H1 (cell line): ENCODE measurements around the gene PGLYRP1. TPM values are rescaled to one million over a fixed set of nuclear protein-coding genes. Genes with fewer than 3 reads are reported as not detected.
A peak's percentile ranks its signal among the peaks of the same experiment; 100 is the strongest.

Experiments used
- CTCF ChIA-PET: fragments of 300-600 bp; sonication (Branson Sonifier 250); formaldehyde crosslinking; loops from one replicate; lab custom pipeline; 2021; ENCODE audit not compliant: partially characterized antibody; lab: Charles Lee
- POLR2A ChIA-PET: fragments of 300-600 bp; sonication (Branson Sonifier 250); formaldehyde crosslinking; loops from one replicate; lab custom pipeline; 2021; ENCODE audit warnings: inconsistent platforms; ENCODE audit not compliant: partially characterized antibody; lab: Charles Lee
- DNase-seq, 2 experiments: peaks; one replicate each; pipeline versions ENCODE4 v3.0.0 to v3.0.0-alpha.2; 2010 to 2022; ENCODE audit warnings: low spot score in 2 of 2, low read depth in 1 of 2, mixed read lengths in 1 of 2
- FAIRE-seq: peaks from 2 replicates; lab custom pipeline; 2011; peaks lifted over from hg19 to GRCh38; lab: Jason Lieb, UNC
- H2AFZ ChIP-seq: 2 replicates; pipeline ENCODE4 v1.8.1; 2012; ENCODE audit warnings: low read length, inconsistent platforms
- H2AK5ac ChIP-seq: 2 replicates; pipeline ENCODE4 v1.6.1; 2013; ENCODE audit warnings: low read depth, low read length
- H2BK120ac ChIP-seq: replicated peaks from 2 replicates; pipeline ENCODE3; 2013; ENCODE audit warnings: low read depth, low read length, inconsistent platforms
- H2BK12ac ChIP-seq: 2 replicates; pipeline ENCODE4 v1.6.1; 2013; ENCODE audit warnings: low read depth, low read length
- H2BK15ac ChIP-seq: 2 replicates; pipeline ENCODE4 v1.6.1; 2013; ENCODE audit warnings: low read length
- H2BK20ac ChIP-seq: 2 replicates; pipeline ENCODE4 v1.6.1; 2013; ENCODE audit warnings: low read length
- H2BK5ac ChIP-seq: 2 replicates; pipeline ENCODE4 v1.6.1; 2013; ENCODE audit warnings: low read depth, low read length
- H3K14ac ChIP-seq: 2 replicates; pipeline ENCODE4 v1.6.1; 2013; ENCODE audit warnings: inconsistent platforms; ENCODE audit not compliant: insufficient read length
- H3K18ac ChIP-seq: 2 replicates; pipeline ENCODE4 v1.6.1; 2013; ENCODE audit warnings: low read length; ENCODE audit errors: extremely low read depth
- H3K23ac ChIP-seq: 2 replicates; pipeline ENCODE4 v1.6.1; 2013; ENCODE audit warnings: inconsistent platforms; ENCODE audit not compliant: insufficient read length
- H3K23me2 ChIP-seq: 2 replicates; pipeline ENCODE4 v1.6.1; 2013; ENCODE audit warnings: low read depth, low read length
- H3K27ac ChIP-seq: 2 replicates; pipeline ENCODE4 v1.6.1; 2011; ENCODE audit warnings: low read depth, low read length, inconsistent platforms
- H3K27me3 ChIP-seq, 4 experiments: replicated peaks in 1 of 4; 1 replicate in 1 of 4; 2 replicates in 3 of 4; pipeline versions ENCODE4 v1.6.1 to v1.8.1; 2011 to 2013; ENCODE audit warnings: low read length in 3 of 4, mild to moderate bottlenecking in 3 of 4, inconsistent platforms in 2 of 4, mixed read lengths in 2 of 4, moderate library complexity in 1 of 4; ENCODE audit not compliant: control insufficient read depth in 3 of 4, insufficient read depth in 3 of 4; ENCODE audit errors: extremely low read depth in 1 of 4
- H3K36me3 ChIP-seq, 4 experiments: 2 replicates each; pipeline versions ENCODE4 v1.6.1 to v1.8.1; 2011 to 2013; ENCODE audit warnings: mild to moderate bottlenecking in 4 of 4, low read length in 3 of 4, moderate library complexity in 2 of 4, control low read depth in 1 of 4, inconsistent platforms in 1 of 4; ENCODE audit not compliant: insufficient read depth in 4 of 4, control insufficient read depth in 2 of 4
- H3K4ac ChIP-seq: replicated peaks from 2 replicates; pipeline ENCODE3; 2013; ENCODE audit warnings: low read length, low read depth, mixed read lengths, inconsistent platforms; ENCODE audit not compliant: insufficient read length
- H3K4me1 ChIP-seq, 4 experiments: replicated peaks in 1 of 4; 1 replicate in 1 of 4; 2 replicates in 3 of 4; pipeline versions ENCODE4 v1.6.1 to v1.8.1; 2011 to 2013; ENCODE audit warnings: low read length in 3 of 4, inconsistent platforms in 2 of 4, mixed read lengths in 1 of 4; ENCODE audit not compliant: insufficient read depth in 4 of 4, control insufficient read depth in 3 of 4
- H3K4me2 ChIP-seq, 2 experiments: 2 replicates each; pipeline versions ENCODE4 v1.6.1 to v1.8.1; 2011 to 2013; ENCODE audit warnings: low read depth in 2 of 2, low read length in 2 of 2, control low read depth in 1 of 2, inconsistent platforms in 1 of 2, mild to moderate bottlenecking in 1 of 2; ENCODE audit not compliant: insufficient read depth in 1 of 2
- H3K4me3 ChIP-seq, 4 experiments: fragments of 200-600, 300-600 bp in 1 of 4; sonication (generic), shearing (Covaris generic), sonication (Bioruptor Twin) in 1 of 4; 2 replicates each; pipeline versions ENCODE4 v1.5.1 to v1.8.1; 2011 to 2016; ENCODE audit warnings: low read length in 4 of 4, low read depth in 3 of 4, control low read depth in 2 of 4, inconsistent platforms in 2 of 4, mild to moderate bottlenecking in 2 of 4, mixed read lengths in 1 of 4, moderate library complexity in 1 of 4; ENCODE audit not compliant: insufficient read depth in 2 of 4; ENCODE audit errors: extremely low read depth in 1 of 4
- H3K56ac ChIP-seq: replicated peaks from 2 replicates; pipeline ENCODE3; 2013; ENCODE audit warnings: low read depth, mild to moderate bottlenecking, mixed read lengths, low read length, inconsistent platforms; ENCODE audit not compliant: insufficient read length
- H3K79me1 ChIP-seq: 2 replicates; pipeline ENCODE4 v1.6.1; 2013; ENCODE audit warnings: low read depth, low read length, control low read depth
- H3K79me2 ChIP-seq, 2 experiments: 2 replicates each; pipeline versions ENCODE4 v1.6.1 to v1.8.1; 2012 to 2013; ENCODE audit warnings: low read length in 2 of 2, mild to moderate bottlenecking in 2 of 2, inconsistent platforms in 1 of 2; ENCODE audit not compliant: insufficient read depth in 2 of 2, control insufficient read depth in 1 of 2
- H3K9ac ChIP-seq, 4 experiments: replicated peaks in 1 of 4; 1 replicate in 1 of 4; 2 replicates in 3 of 4; pipeline versions ENCODE4 v1.6.1 to v1.8.1; 2011 to 2013; ENCODE audit warnings: low read depth in 3 of 4, low read length in 3 of 4, control low read depth in 2 of 4, mild to moderate bottlenecking in 2 of 4, moderate library complexity in 2 of 4, inconsistent platforms in 1 of 4; ENCODE audit errors: extremely low read depth in 1 of 4
- H3K9me3 ChIP-seq, 2 experiments: 2 replicates each; pipeline versions ENCODE4 v1.6.1 to v1.8.1; 2012 to 2013; ENCODE audit warnings: mild to moderate bottlenecking in 2 of 2, moderate library complexity in 2 of 2, control low read depth in 1 of 2, inconsistent platforms in 1 of 2, low read depth in 1 of 2, low read length in 1 of 2, mixed read lengths in 1 of 2; ENCODE audit not compliant: insufficient read depth in 2 of 2
- H4K20me1 ChIP-seq, 2 experiments: replicated peaks in 1 of 2; 2 replicates each; pipeline versions ENCODE3 to v1.8.1; 2011 to 2013; ENCODE audit warnings: inconsistent platforms in 2 of 2, low read length in 2 of 2, mild to moderate bottlenecking in 1 of 2; ENCODE audit not compliant: insufficient read depth in 2 of 2, control insufficient read depth in 1 of 2
- H4K5ac ChIP-seq: 2 replicates; pipeline ENCODE4 v1.6.1; 2013; ENCODE audit warnings: low read length, low read depth, mixed read lengths, inconsistent platforms; ENCODE audit not compliant: insufficient read length
- H4K8ac ChIP-seq: 2 replicates; pipeline ENCODE4 v1.8.0; 2013; ENCODE audit warnings: mild to moderate bottlenecking, moderate library complexity, low read length, inconsistent platforms; ENCODE audit not compliant: insufficient read depth; ENCODE audit errors: extremely low read depth
- H4K91ac ChIP-seq: replicated peaks from 2 replicates; pipeline ENCODE3; 2013; ENCODE audit warnings: low read length, mixed read lengths, inconsistent platforms; ENCODE audit not compliant: insufficient read length
- E2F6 ChIP-seq: IDR thresholded peaks from 2 replicates; pipeline ENCODE4 v1.6.1; 2012; ENCODE audit warnings: inconsistent platforms
- KDM4A ChIP-seq: IDR thresholded peaks from one replicate; pipeline ENCODE4 v1.7.1; 2012; ENCODE audit warnings: low read depth, mild to moderate bottlenecking, moderate library complexity, low read length, inconsistent platforms; ENCODE audit not compliant: severe bottlenecking
- PHF8 ChIP-seq: fragments of 200-600 bp; sonication (generic); conservative IDR thresholded peaks from 2 replicates; pipeline ENCODE4 v1.7.1; 2012; ENCODE audit warnings: low read depth, mild to moderate bottlenecking, inconsistent platforms, low read length, moderate library complexity
- WGBS, 2 experiments: shearing (Covaris generic) in 1 of 2; methylation state at CpG; one replicate each; pipeline versions ENCODE4 v1.1.6 to v1.1.7; 2013 to 2015; ENCODE audit warnings: low lambda C conversion rate in 2 of 2, mixed read lengths in 2 of 2, inconsistent platforms in 1 of 2, low coverage in 1 of 2, missing lambda C conversion rate in 1 of 2; ENCODE audit not compliant: insufficient replicate concordance in 2 of 2, insufficient coverage in 1 of 2, insufficient read length in 1 of 2; ENCODE audit errors: extremely low coverage in 1 of 2, missing lambda C conversion rate in 1 of 2; 5-methylcytosine and 5-hydroxymethylcytosine counted together
- polyA plus RNA-seq, 7 experiments: library from polyadenylated mRNA; depleted of rRNA in 3 of 7; stranded (reverse) in 5 of 7; unstranded in 2 of 7; fragments of >200 nt in 5 of 7; fragments of 200-250 nt in 2 of 7; gene quantifications; 1 replicate in 5 of 7; 2 replicates in 1 of 7; 4 replicates in 1 of 7; pipeline versions ENCODE4 v1.2.1 to v1.2.3, GENCODE V29; 2011 to 2013; ENCODE audit warnings: missing spikeins in 2 of 7, mixed read lengths in 2 of 7
- total RNA-seq: library from RNA; stranded (reverse); fragmentation: NEBNext Ultra II Directional; extraction: Animal tissue kit (Norgen Biotek cat#: 25700); gene quantifications from 2 replicates; pipeline ENCODE4 v1.2.1, GENCODE V29; 2021
- TF ChIP-seq, protein P1 (sequence below): IDR thresholded peaks from 2 replicates; pipeline ENCODE4 v1.6.1; 2012; ENCODE audit warnings: inconsistent platforms
- TF ChIP-seq, protein P2 (sequence below): IDR thresholded peaks from 2 replicates; pipeline ENCODE4 v1.6.1; 2011; ENCODE audit warnings: low read length, improper control_type of control experiment

PGLYRP1 gene
- total and polyA plus RNA-seq, 2 of the 8 experiments (the other 6 are each of a cell fraction or from before 2014, with no cell fraction given): not detected

DNA sequence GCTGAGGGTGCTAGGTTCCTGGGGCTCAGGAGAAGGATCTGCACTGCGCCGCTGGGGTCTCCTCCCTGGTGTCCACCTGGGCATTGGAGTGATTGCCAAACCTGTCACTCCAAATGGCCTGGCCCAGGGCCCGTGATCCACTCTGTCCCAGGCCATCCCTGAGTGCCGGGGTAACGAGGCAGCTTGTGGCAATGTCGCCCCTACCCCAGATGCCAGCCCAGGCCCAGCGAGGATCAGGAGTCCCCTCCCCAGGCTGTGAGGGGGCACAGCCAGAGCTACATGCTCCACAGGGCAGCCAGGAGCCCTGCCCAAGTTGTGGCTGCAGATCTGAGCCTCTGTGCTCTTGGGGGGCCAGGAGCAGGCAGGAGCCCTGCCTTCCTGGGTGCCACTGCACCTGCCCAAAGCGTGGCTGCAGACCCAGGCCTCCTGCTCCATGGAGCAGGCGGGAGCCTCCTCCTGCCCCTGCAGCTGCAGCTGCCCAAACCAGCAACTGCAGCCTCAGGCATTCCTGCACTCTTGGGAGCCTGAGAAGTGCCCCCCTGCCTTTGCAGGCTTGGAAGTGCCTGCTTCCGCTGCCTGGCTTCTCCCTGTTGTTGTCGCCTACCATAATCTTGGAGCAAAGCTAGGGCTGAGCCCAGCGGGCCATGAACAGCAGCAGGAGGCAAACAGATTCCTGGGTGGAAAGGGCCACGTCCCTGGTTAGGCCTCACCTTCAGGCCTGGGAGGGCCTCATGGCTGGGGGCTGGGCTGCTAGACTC, 13.3 kb upstream of the PGLYRP1 start:
- H2BK5ac ChIP-seq: no peak overlapping the region
- no peaks in the 10 kb centered on the region for H4K20me1 ChIP-seq
- H4K91ac ChIP-seq: no peak overlapping the region
- no peak overlapping the region for H3K4me2 ChIP-seq
- H3K18ac ChIP-seq: no peak overlapping the region
- H2BK120ac ChIP-seq: no peak overlapping the region
- ChIA-PET POLR2A (interaction anchor here (0.8 to 1.7 kb wide), 2 partner anchors 14 to 17 kb away, joined by 3 read pairs; no protein-coding TSS in a partner anchor), CTCF (interaction anchor here (0.7 to 17.0 kb wide), 8 partner anchors 8 to 363 kb away, joined by 3 to 250 read pairs (median 4); no protein-coding TSS in a partner anchor)
- H4K5ac ChIP-seq: no peak overlapping the region
- H3K23ac ChIP-seq: no peak overlapping the region
- H3K79me1 ChIP-seq: no peaks in the 10 kb centered on the region; the same call in 1 of the 2 replicates
- H3K36me3 ChIP-seq: no peaks in the 10 kb centered on the region
- H3K27me3 ChIP-seq: peaks cover 0 to 2% (median 2%) of the 10 kb centered on the region in 4 experiments; a peak in 4 of 7 replicates
- no peaks in the 10 kb centered on the region for H3K23me2 ChIP-seq
- TF ChIP-seq E2F6 (peak; percentile 43; the same call in 1 of the 2 replicates), KDM4A (no peak), PHF8 (no peak)
- TF ChIP-seq, protein P1, sequence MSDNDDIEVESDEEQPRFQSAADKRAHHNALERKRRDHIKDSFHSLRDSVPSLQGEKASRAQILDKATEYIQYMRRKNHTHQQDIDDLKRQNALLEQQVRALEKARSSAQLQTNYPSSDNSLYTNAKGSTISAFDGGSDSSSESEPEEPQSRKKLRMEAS: no peak
- TF ChIP-seq, protein P2, sequence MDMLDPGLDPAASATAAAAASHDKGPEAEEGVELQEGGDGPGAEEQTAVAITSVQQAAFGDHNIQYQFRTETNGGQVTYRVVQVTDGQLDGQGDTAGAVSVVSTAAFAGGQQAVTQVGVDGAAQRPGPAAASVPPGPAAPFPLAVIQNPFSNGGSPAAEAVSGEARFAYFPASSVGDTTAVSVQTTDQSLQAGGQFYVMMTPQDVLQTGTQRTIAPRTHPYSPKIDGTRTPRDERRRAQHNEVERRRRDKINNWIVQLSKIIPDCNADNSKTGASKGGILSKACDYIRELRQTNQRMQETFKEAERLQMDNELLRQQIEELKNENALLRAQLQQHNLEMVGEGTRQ: no peak
- H3K9me3 ChIP-seq: peaks cover 2 to 5% of the 10 kb centered on the region in 2 experiments; a peak in 1 of 4 replicates
- 85% methylated on average over 13 of the region's 13 CpGs; no CpG with 5 or more reads in 1 of the 2 experiments for WGBS, 2 experiments
- H2AFZ ChIP-seq: no peak overlapping the region
- no peak overlapping the region for H2AK5ac ChIP-seq
- H2BK12ac ChIP-seq: no peak overlapping the region
- FAIRE-seq: no peak
- no peak overlapping the region for H3K4me3 ChIP-seq
- no peak overlapping the region for H3K56ac ChIP-seq
- H3K79me2 ChIP-seq: no peaks in the 10 kb centered on the region
- no peak overlapping the region for H2BK15ac ChIP-seq
- DNase-seq: no peak
- H2BK20ac ChIP-seq: no peak overlapping the region
- H3K4me1 ChIP-seq: no peaks in the 10 kb centered on the region
- no peak overlapping the region for H3K4ac ChIP-seq
- H3K14ac ChIP-seq: no peak overlapping the region
- no peak overlapping the region for H3K27ac ChIP-seq
- H4K8ac ChIP-seq: peak overlapping the region; percentile 85; the same call in 1 of the 2 replicates
- H3K9ac ChIP-seq: no peak overlapping the region
